BE2C (cell line): ENCODE results near the gene KCP.

Experiments used
- DNase-seq: peaks from one replicate; pipeline ENCODE4 v3.0.0-alpha.2; 2020
- H3K27me3 ChIP-seq: fragments of 250-450 bp; sonication (Bioruptor Pico); 2 replicates; pipeline ENCODE4 v1.5.1; 2020; ENCODE audit warnings: mild to moderate bottlenecking
- H3K36me3 ChIP-seq: fragments of 250-450 bp; sonication (Bioruptor Pico); 2 replicates; pipeline ENCODE4 v1.5.1; 2020; ENCODE audit warnings: mild to moderate bottlenecking
- H3K4me1 ChIP-seq: fragments of 250-450 bp; sonication (Bioruptor Pico); 2 replicates; pipeline ENCODE4 v1.5.1; 2020
- H3K4me3 ChIP-seq: 2 replicates; pipeline ENCODE4 v1.5.1; 2011; ENCODE audit warnings: low read depth, low read length
- H3K9me3 ChIP-seq: fragments of 250-450 bp; sonication (Bioruptor Pico); 2 replicates; pipeline ENCODE4 v1.5.1; 2020
- TF ChIP-seq, protein P1 (sequence below): IDR thresholded peaks from 2 replicates; pipeline ENCODE4 v1.5.1; 2012; ENCODE audit warnings: mild to moderate bottlenecking, low read depth, low read length

Gene KCP

DNA sequence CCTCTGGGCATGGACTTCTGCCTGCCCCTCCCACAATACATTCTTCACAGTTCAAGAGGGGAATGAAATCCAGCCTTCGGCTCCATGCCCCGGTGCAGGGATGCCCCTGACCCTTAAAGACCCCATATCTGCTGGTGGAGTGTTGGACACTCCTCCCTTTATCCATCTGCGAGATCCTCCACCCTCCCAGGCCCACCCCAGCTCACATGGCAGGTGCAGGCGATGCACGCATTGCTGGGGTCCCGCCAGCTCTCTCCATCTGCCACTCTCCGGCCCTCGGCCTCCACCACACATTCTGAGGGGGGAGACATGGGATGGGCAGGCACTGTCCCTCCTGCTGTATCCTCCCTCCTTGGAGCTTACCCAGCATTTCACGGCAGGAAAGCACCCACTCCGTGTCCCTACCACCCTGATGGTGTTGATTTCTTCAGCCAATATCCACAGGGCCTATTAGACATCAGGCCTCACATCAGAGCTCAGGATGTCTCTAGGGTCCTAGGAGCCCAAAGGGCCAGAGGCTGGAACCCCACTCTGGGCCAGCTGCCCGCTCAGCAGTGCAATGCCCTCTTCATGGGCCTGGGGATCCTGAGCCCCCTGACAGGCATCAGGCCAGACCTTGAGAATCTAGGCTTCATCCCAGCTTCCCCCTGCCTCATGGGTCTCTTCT lies 29.6 kb downstream of the KCP start:
- peak; percentile 14 for DNase-seq
- no peaks in the 10 kb centered on the region for H3K9me3 ChIP-seq
- TF ChIP-seq, protein P1, sequence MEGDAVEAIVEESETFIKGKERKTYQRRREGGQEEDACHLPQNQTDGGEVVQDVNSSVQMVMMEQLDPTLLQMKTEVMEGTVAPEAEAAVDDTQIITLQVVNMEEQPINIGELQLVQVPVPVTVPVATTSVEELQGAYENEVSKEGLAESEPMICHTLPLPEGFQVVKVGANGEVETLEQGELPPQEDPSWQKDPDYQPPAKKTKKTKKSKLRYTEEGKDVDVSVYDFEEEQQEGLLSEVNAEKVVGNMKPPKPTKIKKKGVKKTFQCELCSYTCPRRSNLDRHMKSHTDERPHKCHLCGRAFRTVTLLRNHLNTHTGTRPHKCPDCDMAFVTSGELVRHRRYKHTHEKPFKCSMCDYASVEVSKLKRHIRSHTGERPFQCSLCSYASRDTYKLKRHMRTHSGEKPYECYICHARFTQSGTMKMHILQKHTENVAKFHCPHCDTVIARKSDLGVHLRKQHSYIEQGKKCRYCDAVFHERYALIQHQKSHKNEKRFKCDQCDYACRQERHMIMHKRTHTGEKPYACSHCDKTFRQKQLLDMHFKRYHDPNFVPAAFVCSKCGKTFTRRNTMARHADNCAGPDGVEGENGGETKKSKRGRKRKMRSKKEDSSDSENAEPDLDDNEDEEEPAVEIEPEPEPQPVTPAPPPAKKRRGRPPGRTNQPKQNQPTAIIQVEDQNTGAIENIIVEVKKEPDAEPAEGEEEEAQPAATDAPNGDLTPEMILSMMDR, result no peak
- no peaks in the 10 kb centered on the region for H3K27me3 ChIP-seq
- 0 out of 2 replicates have a peak, but pooled peaks cover 5% of the 10 kb centered on the region for H3K4me1 ChIP-seq
- H3K4me3 ChIP-seq, result no peak overlapping the region
- no peaks in the 10 kb centered on the region for H3K36me3 ChIP-seq

DNA sequence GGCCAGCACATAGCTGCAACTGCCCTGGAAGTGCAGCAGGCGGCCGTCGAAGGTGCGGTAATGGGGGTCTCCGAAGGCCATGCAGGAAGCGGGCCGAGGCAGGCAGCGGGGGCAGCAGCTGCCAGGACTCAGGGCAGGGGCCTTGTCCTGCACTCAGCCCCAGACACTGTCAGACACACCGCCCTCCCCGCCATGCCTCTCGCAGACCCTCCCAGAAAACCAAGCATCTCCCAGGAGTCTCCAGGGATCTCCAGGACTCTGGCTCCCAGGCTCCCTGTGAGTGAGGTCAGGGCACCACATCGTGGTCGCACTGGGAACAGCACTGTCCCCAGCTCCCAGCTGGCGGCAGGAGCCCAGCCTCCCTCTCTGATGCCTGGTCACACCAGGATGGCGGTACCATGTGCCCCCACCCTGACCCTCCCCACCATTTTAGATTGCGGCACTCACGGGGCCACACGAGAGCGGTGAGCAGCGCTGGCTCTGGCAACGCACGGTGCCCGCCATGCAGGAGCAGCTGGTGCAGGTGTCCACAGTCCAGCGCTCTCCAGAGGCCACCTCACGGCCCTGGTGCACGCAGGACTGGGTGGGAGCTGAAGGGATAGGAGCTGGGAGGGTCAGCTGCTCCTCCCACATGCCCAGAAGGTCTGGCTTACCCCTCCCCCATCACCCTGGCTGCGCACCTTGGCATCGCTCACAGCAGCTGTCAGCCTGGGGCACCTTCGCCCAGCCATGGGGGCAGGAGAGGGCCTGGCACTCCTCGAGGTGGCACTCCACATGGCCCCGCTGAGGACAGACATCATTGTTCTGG lies 30.4 kb downstream of the KCP start:
- Histone ChIP-seq H3K36me3 (no peaks in the 10 kb centered on the region), H3K27me3 (no peaks in the 10 kb centered on the region), H3K9me3 (no peaks in the 10 kb centered on the region), H3K4me1 (0 out of 2 replicates have a peak, but pooled peaks cover 5% of the 10 kb centered on the region), H3K4me3 (peak overlapping the region; percentile 29)
- DNase-seq, result peak; percentile 88
- TF ChIP-seq, protein P1, result peak; percentile 93

DNA sequence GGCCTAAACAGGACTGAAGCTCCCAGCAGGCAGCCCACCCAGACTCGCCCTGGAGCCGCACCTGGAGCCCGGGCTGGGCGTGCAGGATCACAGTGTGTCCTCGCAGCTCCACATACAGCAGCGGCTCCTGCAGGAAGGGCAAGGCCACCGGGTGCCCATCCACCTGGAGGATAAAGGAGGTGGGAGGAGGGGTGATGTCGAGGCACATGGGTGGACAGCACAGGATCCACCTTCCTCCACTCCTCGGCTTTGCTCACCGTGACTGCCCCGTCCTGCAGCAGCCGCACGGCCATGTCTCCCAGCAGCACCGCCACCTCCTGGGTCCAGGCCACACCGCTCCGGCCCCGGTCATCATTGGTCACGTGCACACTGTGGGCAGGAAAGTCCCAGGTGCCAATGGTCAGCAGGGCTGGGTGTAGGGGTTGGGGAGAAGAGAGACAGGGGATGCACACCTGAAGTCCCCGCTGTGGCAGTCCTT lies 31.0 kb downstream of the KCP start:
- Histone ChIP-seq H3K4me1 (0 out of 2 replicates have a peak, but pooled peaks cover 5% of the 10 kb centered on the region), H3K4me3 (peak overlapping the region; percentile 29), H3K27me3 (no peaks in the 10 kb centered on the region), H3K36me3 (no peaks in the 10 kb centered on the region), H3K9me3 (no peaks in the 10 kb centered on the region)
- DNase-seq, result peak; percentile 4
- TF ChIP-seq, protein P1, result no peak

DNA sequence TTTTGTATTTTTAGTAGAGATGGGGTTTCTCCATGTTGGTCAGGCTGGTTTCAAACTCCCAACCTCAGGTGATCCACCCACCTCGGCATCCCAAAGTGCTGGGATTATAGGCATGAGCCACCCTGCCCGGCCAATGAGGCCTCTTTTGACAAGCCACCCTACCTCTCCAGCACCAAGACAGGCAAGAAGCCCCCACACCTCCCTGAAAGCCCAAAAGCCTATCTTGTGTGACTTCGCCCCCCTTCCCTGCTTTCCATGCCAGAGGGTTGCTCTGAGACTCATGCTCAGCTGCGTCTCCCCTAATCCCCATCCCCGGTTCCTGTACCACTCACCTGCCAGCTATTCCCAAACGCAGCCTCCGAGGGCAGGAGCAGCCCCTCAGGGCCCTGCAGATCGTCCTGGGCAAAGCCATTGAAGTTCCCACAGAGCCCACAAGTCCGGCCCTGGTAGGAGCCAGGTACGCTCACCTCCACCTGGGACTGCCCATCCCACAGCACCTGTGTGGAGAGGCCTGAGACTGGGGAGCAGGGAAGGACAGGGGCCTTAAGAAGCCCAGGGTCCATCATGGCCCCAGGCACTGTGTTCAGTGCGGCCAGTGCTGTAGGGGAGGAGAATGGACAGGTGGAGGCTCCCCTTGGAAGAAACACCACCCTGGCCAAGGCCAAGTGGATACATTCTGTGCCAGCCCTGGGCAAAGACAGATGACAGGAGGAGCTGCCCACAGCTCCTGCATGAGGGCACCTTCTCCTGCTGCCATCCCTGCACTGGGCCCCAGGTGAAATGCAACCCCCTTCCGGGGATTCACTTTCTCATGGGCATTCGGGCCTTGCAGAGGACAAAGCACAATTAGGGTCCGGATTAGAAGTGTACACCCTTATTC lies 32.0 kb downstream of the KCP start:
- H3K36me3 ChIP-seq, result no peaks in the 10 kb centered on the region
- H3K9me3 ChIP-seq, result no peaks in the 10 kb centered on the region
- DNase-seq, result no peak
- TF ChIP-seq, protein P1, result no peak
- no peak overlapping the region for H3K4me3 ChIP-seq
- 0 out of 2 replicates have a peak, but pooled peaks cover 5% of the 10 kb centered on the region for H3K4me1 ChIP-seq
- no peaks in the 10 kb centered on the region for H3K27me3 ChIP-seq

DNA sequence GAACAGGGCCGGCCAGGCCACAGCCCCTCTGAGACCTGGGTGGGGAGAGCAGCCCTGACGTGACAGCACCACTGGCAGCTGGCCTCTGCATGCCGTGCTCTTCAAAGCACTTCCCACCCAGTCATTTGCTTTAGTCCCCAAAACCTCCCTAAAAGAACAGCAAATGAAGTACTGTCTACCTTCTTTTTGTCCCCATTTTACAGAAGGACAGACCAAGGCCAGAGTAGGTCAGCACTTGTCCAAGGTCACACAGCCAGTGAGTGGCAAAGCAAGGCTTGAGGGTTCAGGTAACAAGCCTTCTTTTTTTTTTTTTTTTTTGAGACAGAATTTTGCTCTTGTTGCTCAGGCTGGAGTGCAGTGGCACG lies 32.8 kb downstream of the KCP start:
- TF ChIP-seq, protein P1, result no peak
- Histone ChIP-seq H3K27me3 (no peaks in the 10 kb centered on the region), H3K4me1 (0 out of 2 replicates have a peak, but pooled peaks cover 5% of the 10 kb centered on the region), H3K4me3 (no peak overlapping the region), H3K36me3 (no peaks in the 10 kb centered on the region), H3K9me3 (no peaks in the 10 kb centered on the region)
- DNase-seq, result no peak
